KMS-11 (cell line): ENCODE data around the gene IFRD2.
A peak's percentile ranks its signal among the peaks of the same experiment; 100 is the strongest.

Experiments used
- H2AFZ ChIP-seq: fragments of 200-600 bp; sonication (generic); 2 replicates; pipeline ENCODE4 v1.6.1; 2016; ENCODE audit warnings: antibody characterized with exemption, mixed run types, low read depth
- H3K27ac ChIP-seq: fragments of 200-600 bp; sonication (generic); 2 replicates; pipeline ENCODE4 v1.6.1; 2016; ENCODE audit warnings: mild to moderate bottlenecking, mixed run types
- H3K27me3 ChIP-seq: fragments of 200-600 bp; sonication (generic); 2 replicates; pipeline ENCODE4 v1.6.1; 2017; ENCODE audit warnings: mild to moderate bottlenecking, low read depth, mixed run types, moderate library complexity; ENCODE audit not compliant: insufficient read depth
- H3K36me3 ChIP-seq: fragments of 200-600 bp; sonication (generic); 2 replicates; pipeline ENCODE4 v1.6.1; 2017; ENCODE audit warnings: mild to moderate bottlenecking, mixed run types; ENCODE audit not compliant: insufficient read depth
- H3K4me1 ChIP-seq: fragments of 200-600 bp; sonication (generic); 2 replicates; pipeline ENCODE4 v1.6.1; 2016; ENCODE audit warnings: mild to moderate bottlenecking, low read depth, mixed run types; ENCODE audit not compliant: poor library complexity, severe bottlenecking
- H3K4me2 ChIP-seq: fragments of 200-600 bp; sonication (generic); 2 replicates; pipeline ENCODE4 v1.7.0; 2016; ENCODE audit warnings: mild to moderate bottlenecking, mixed run types
- H3K4me3 ChIP-seq: fragments of 200-600 bp; sonication (generic); IDR thresholded peaks from 2 replicates; pipeline ENCODE4 v1.6.1; 2017; ENCODE audit warnings: low read depth, low read length, mixed read lengths; ENCODE audit not compliant: insufficient read depth
- H3K79me2 ChIP-seq: fragments of 200-600 bp; sonication (generic); 2 replicates; pipeline ENCODE4 v1.6.1; 2016; ENCODE audit warnings: low read depth, mixed run types; ENCODE audit not compliant: insufficient read depth
- H3K9ac ChIP-seq: fragments of 200-600 bp; sonication (generic); 2 replicates; pipeline ENCODE4 v1.6.1; 2016; ENCODE audit warnings: mild to moderate bottlenecking, mixed run types
- H4K20me1 ChIP-seq: fragments of 200-600 bp; sonication (generic); 2 replicates; pipeline ENCODE4 v1.6.1; 2016; ENCODE audit warnings: mild to moderate bottlenecking, mixed run types; ENCODE audit not compliant: insufficient read depth
- CTCF ChIP-seq: fragments of 200-600 bp; sonication (generic); conservative IDR thresholded peaks from 2 replicates; pipeline ENCODE4 v1.6.1; 2017; ENCODE audit warnings: low read depth, mild to moderate bottlenecking, antibody characterized with exemption, low read length, moderate library complexity, mixed read lengths

IFRD2 gene

GRCh38 chr3:50327943-50328691 lies 35.9 kb upstream of the IFRD2 start, which contains the start of gene TUSC2:
Gene TUSC2 (minus strand): TSS chr3:50328223. CDS start chr3:50328099, 124 bp downstream.
- peak within 1 kb of the TSS; percentile 48 for H3K4me2 ChIP-seq
- no peaks in the 10 kb centered on the region for H3K4me1 ChIP-seq
- 0 out of 2 replicates have a peak within 1 kb of the TSS, but pooled peaks have one; percentile 8 for H2AFZ ChIP-seq
- TF ChIP-seq CTCF, result no peak
- H3K9ac ChIP-seq, result peak within 1 kb of the TSS; percentile 77; the same call in 1 of the 2 replicates
- H3K4me3 ChIP-seq, result peak within 1 kb of the TSS; percentile 92
- H3K36me3 ChIP-seq, result no peaks in the 10 kb centered on the region
- H4K20me1 ChIP-seq, result no peaks in the 10 kb centered on the region
- no peaks in the 10 kb centered on the region for H3K27me3 ChIP-seq
- peak within 1 kb of the TSS; percentile 43; the same call in 1 of the 2 replicates for H3K27ac ChIP-seq
- H3K79me2 ChIP-seq, result peaks cover 8% of the 10 kb centered on the region; the same call in 1 of the 2 replicates

- no peak overlapping the region for H3K4me3 ChIP-seq
- TF ChIP-seq CTCF, result no peak
- H3K9ac ChIP-seq, result peak overlapping the region; percentile 77; the same call in 1 of the 2 replicates
- H2AFZ ChIP-seq, result no peak overlapping the region
- peaks cover under 1% of the 10 kb centered on the region for H3K4me1 ChIP-seq
- peak overlapping the region; percentile 48 for H3K4me2 ChIP-seq
- H3K36me3 ChIP-seq, result no peaks in the 10 kb centered on the region
- no peak overlapping the region for H3K27ac ChIP-seq
- no peaks in the 10 kb centered on the region for H4K20me1 ChIP-seq
- peaks cover 8% of the 10 kb centered on the region; the same call in 1 of the 2 replicates for H3K79me2 ChIP-seq
- H3K27me3 ChIP-seq, result no peaks in the 10 kb centered on the region
These were observed 34.9 kb upstream of the IFRD2 start for GRCh38 chr3:50327129-50327528.

- Histone ChIP-seq H3K9ac (no peak overlapping the region), H4K20me1 (no peaks in the 10 kb centered on the region), H3K27ac (no peak overlapping the region), H3K4me1 (peaks cover 4% of the 10 kb centered on the region), H2AFZ (no peak overlapping the region), H3K4me2 (no peak overlapping the region), H3K36me3 (no peaks in the 10 kb centered on the region), H3K27me3 (no peaks in the 10 kb centered on the region), H3K4me3 (no peak overlapping the region), H3K79me2 (peaks cover 8% of the 10 kb centered on the region; the same call in 1 of the 2 replicates)
- no peak for TF ChIP-seq CTCF
These were observed 33.9 kb upstream of the IFRD2 start for GRCh38 chr3:50326182-50326541.

- H3K4me3 ChIP-seq, result no peak overlapping the region
- TF ChIP-seq CTCF, result no peak
- H4K20me1 ChIP-seq, result no peaks in the 10 kb centered on the region
- no peaks in the 10 kb centered on the region for H3K36me3 ChIP-seq
- no peak overlapping the region for H3K4me2 ChIP-seq
- no peak overlapping the region for H3K9ac ChIP-seq
- no peaks in the 10 kb centered on the region for H3K27me3 ChIP-seq
- H3K79me2 ChIP-seq, result peaks cover 8% of the 10 kb centered on the region; the same call in 1 of the 2 replicates
- peaks cover 4% of the 10 kb centered on the region for H3K4me1 ChIP-seq
- H3K27ac ChIP-seq, result no peak overlapping the region
- H2AFZ ChIP-seq, result no peak overlapping the region
These were observed 33.4 kb upstream of the IFRD2 start for GRCh38 chr3:50325497-50326181.
